ENCODE measurements around the gene PSPC1. TPM values are rescaled to one million over a fixed set of nuclear protein-coding genes. Genes with fewer than 3 reads are reported as not detected.
"Not testable (repeated sequence)": the region's sequence is repeated elsewhere in the genome, so short reads cannot be mapped to it uniquely, and the experiment has no call there.

The PSPC1 gene
- 33.3 and 47.5 TPM in 2 replicates for polyA plus RNA-seq (2011; rRNA removed)
- polyA plus RNA-seq (2012; cell fraction: cytosol; rRNA removed): 32.2 and 38.2 TPM in 2 replicates
- polyA plus RNA-seq (2012; cell fraction: nucleus; rRNA removed): 39.5 and 49.6 TPM in 2 replicates
- polyA plus RNA-seq (2017; fragmentation: RNase III; extraction: RNeasy Plus Mini Kit Qiagen cat#74134 plus additional on column Dnase treatment): 43.1 to 49.0 TPM (median 46.1 TPM) in 3 replicates
- 36.0 and 36.8 TPM in 2 replicates for polyA minus RNA-seq (2011; rRNA and poly(A)+ RNA removed)

GRCh38 chr13:19782727-19783682 is at the start of gene PSPC1:
Gene PSPC1, minus strand, starts transcription at chr13:19782945. Its CDS starts 188 bp downstream, at chr13:19782757.
- Histone ChIP-seq H3K4me2 (peak within 1 kb of the TSS; percentile 84), H3K27ac (peak within 1 kb of the TSS; percentile 96), H3K4me3 (peak within 1 kb of the TSS; percentile 93)
- H3K4me1 ChIP-seq, FAIRE-seq, H3K9me3 ChIP-seq: not testable (repeated sequence)
- DNase-seq (ENCODE audit: low read depth in 1 of 2, low spot score in 1 of 2) (peak; percentile 75 to 94), ATAC-seq (peak; percentile 93 to 96)
- peak; percentile 68 to 79; a peak in 3 of 5 replicates for TF ChIP-seq JUN (IDR thresholded peaks at IDR 0.05)
- TF ChIP-seq BCL3 (IDR thresholded peaks at IDR 0.05): peak; percentile 17; the same call in 1 of the 3 replicates
- TF ChIP-seq E2F6 (IDR thresholded peaks at IDR 0.05; ENCODE audit: borderline replicate concordance, low read depth): 0 out of 2 replicates have a peak, but pooled peaks have one; percentile 17
- peak; percentile 46 for TF ChIP-seq PHF8 (IDR thresholded peaks at IDR 0.05; ENCODE audit: borderline replicate concordance, low read depth)
- TF ChIP-seq MAX (IDR thresholded peaks at IDR 0.05): 0 out of 2 replicates have a peak, but pooled peaks have one; percentile 36
- peak; percentile 89 for TF ChIP-seq POLR2A (IDR thresholded peaks at IDR 0.05; ENCODE audit: low read length)
- 23% methylated on average over 46 of the region's 50 CpGs for WGBS (ENCODE audit: missing lambda C conversion rate)
- POLR2A ChIA-PET: interaction anchor here (0.7 to 2.3 kb wide), 6 partner anchors 12 to 183 kb away, joined by 3 to 9 read pairs (median 4); partner anchors contain the start of genes MPHOSPH8 and ZMYM5
- CTCF ChIA-PET: interaction anchor here (1.0 to 1.1 kb wide), 2 partner anchors 13 to 81 kb away, joined by 3 read pairs; no protein-coding TSS in a partner anchor

- no peak for DNase-seq (ENCODE audit: low read depth in 1 of 2, low spot score in 1 of 2)
- no peak overlapping the region for H3K4me3 ChIP-seq
- H3K9me3 ChIP-seq: no peaks in the 10 kb centered on the region
- no peak overlapping the region for H3K27ac ChIP-seq
- no peak for ATAC-seq
- ChIA-PET POLR2A (no interaction called here), CTCF (no interaction called here)
- no peak overlapping the region for H3K4me2 ChIP-seq
- H3K4me1 ChIP-seq: peaks cover 5% of the 10 kb centered on the region; the same call in 1 of the 3 replicates
- no peak for FAIRE-seq
- WGBS (ENCODE audit: missing lambda C conversion rate): 98% methylated on average over 3 of the region's 3 CpGs
- TF ChIP-seq NPAS2 (CRISPR knock-in tag; IDR thresholded peaks at IDR 0.05; ENCODE audit: borderline replicate concordance) (no peak), RNF2 (IDR thresholded peaks at IDR 0.05; ENCODE audit: borderline replicate concordance, low read depth) (no peak), HOXB5 (CRISPR knock-in tag; IDR thresholded peaks at IDR 0.05) (no peak), JUN (IDR thresholded peaks at IDR 0.05) (no peak), EP300 (IDR thresholded peaks at IDR 0.05) (no peak), FOSB (CRISPR knock-in tag; IDR thresholded peaks at IDR 0.05) (no peak), ELK1 (IDR thresholded peaks at IDR 0.05; ENCODE audit: low read depth, low read length) (no peak), PBX3 (IDR thresholded peaks at IDR 0.05) (no peak), KDM5A (IDR thresholded peaks at IDR 0.05) (no peak), HDAC2 (IDR thresholded peaks at IDR 0.05) (no peak), ZFP36 (IDR thresholded peaks at IDR 0.05; ENCODE audit: borderline replicate concordance, partially characterized antibody) (no peak), RARB (CRISPR knock-in tag; IDR thresholded peaks at IDR 0.05) (no peak), ZC3H11A (IDR thresholded peaks at IDR 0.05) (no peak), MAX (IDR thresholded peaks at IDR 0.05) (no peak), RAD21 (conservative IDR thresholded peaks at IDR 0.05 in 1 of 2, IDR thresholded peaks at IDR 0.05 in 1 of 2) (no peak), MYC (IDR thresholded peaks at IDR 0.05; ENCODE audit: borderline replicate concordance, low read length) (no peak), HMGXB4 (CRISPR knock-in tag; IDR thresholded peaks at IDR 0.05; ENCODE audit: borderline replicate concordance) (no peak), RCOR1 (IDR thresholded peaks at IDR 0.05; ENCODE audit: low read depth, low read length) (no peak)
Measured at GRCh38 chr13:19822673-19823072, 39.9 kb upstream of the PSPC1 start.
